ENCODE results near the gene AHI1.

Gene AHI1

GRCh38 chr6:135281964-135282363 lies 215.6 kb downstream of the AHI1 start:
- no peak overlapping the region for H3K4me3 ChIP-seq (ENCODE audit: control insufficient read depth, low read depth, low read length)
- TF ChIP-seq CTCF (conservative IDR thresholded peaks at IDR 0.05; ENCODE audit: control insufficient read depth, insufficient read depth, low read depth, low read length): no peak
- no peak for DNase-seq (ENCODE audit: low read depth)

- TF ChIP-seq CTCF (conservative IDR thresholded peaks at IDR 0.05; ENCODE audit: control insufficient read depth, insufficient read depth, low read depth, low read length): no peak
- DNase-seq (ENCODE audit: low read depth): peak; percentile 13
- no peak overlapping the region for H3K4me3 ChIP-seq (ENCODE audit: control insufficient read depth, low read depth, low read length)
These were observed 216.3 kb downstream of the AHI1 start for GRCh38 chr6:135281227-135281626.

- TF ChIP-seq CTCF (conservative IDR thresholded peaks at IDR 0.05; ENCODE audit: control insufficient read depth, insufficient read depth, low read depth, low read length): no peak
- peak; percentile 75 for DNase-seq (ENCODE audit: low read depth)
- no peak overlapping the region for H3K4me3 ChIP-seq (ENCODE audit: control insufficient read depth, low read depth, low read length)
These were observed 217.0 kb downstream of the AHI1 start for GRCh38 chr6:135280375-135281136.

GRCh38 chr6:135277422-135277821 lies 220.1 kb downstream of the AHI1 start:
- H3K4me3 ChIP-seq (ENCODE audit: control insufficient read depth, low read depth, low read length): no peak overlapping the region
- DNase-seq (ENCODE audit: low read depth): no peak
- TF ChIP-seq CTCF (conservative IDR thresholded peaks at IDR 0.05; ENCODE audit: control insufficient read depth, insufficient read depth, low read depth, low read length): no peak

GRCh38 chr6:135274561-135275293 lies 222.8 kb downstream of the AHI1 start:
- no peak for TF ChIP-seq CTCF (conservative IDR thresholded peaks at IDR 0.05; ENCODE audit: control insufficient read depth, insufficient read depth, low read depth, low read length)
- no peak overlapping the region for H3K4me3 ChIP-seq (ENCODE audit: control insufficient read depth, low read depth, low read length)
- no peak for DNase-seq (ENCODE audit: low read depth)

GRCh38 chr6:135271626-135272025 lies 225.9 kb downstream of the AHI1 start:
- H3K4me3 ChIP-seq (ENCODE audit: control insufficient read depth, low read depth, low read length): no peak overlapping the region
- TF ChIP-seq CTCF (conservative IDR thresholded peaks at IDR 0.05; ENCODE audit: control insufficient read depth, insufficient read depth, low read depth, low read length): no peak
- no peak for DNase-seq (ENCODE audit: low read depth)
